Naive B cell (primary cell): ENCODE data around the gene AIFM3. TPM values are rescaled to one million over a fixed set of nuclear protein-coding genes. Genes with fewer than 3 reads are reported as not detected.
"Not testable (repeated sequence)": the region's sequence is repeated elsewhere in the genome, so short reads cannot be mapped to it uniquely, and the experiment has no call there.

Source experiments
- ATAC-seq, 2 donors: fragments of 150-1000 bp; cut with Tn5 transposase; 2 replicates each; pipeline ENCODE4 v1.10.0; 2021; ENCODE audit warnings: low read depth in 2 of 2, mild to moderate bottlenecking in 2 of 2, moderate library complexity in 2 of 2
- DNase-seq: peaks from one replicate; pipeline ENCODE4 v3.0.0; 2022
- H3K27ac Mint-ChIP-seq, 6 donors: one replicate each; pipeline ENCODE4 v1.8.0; 2020 to 2022; ENCODE audit warnings: mild to moderate bottlenecking in 6 of 6, mixed read lengths in 6 of 6, moderate library complexity in 5 of 6, inconsistent platforms in 2 of 6
- H3K27me3 Mint-ChIP-seq, 3 donors: one replicate each; pipeline ENCODE4 v1.8.0; 2021 to 2022; ENCODE audit warnings: mixed read lengths in 3 of 3, mild to moderate bottlenecking in 1 of 3
- H3K36me3 Mint-ChIP-seq, 2 donors: one replicate each; pipeline ENCODE4 v1.8.0; 2020 to 2022; ENCODE audit warnings: mixed read lengths in 2 of 2, inconsistent platforms in 1 of 2, mild to moderate bottlenecking in 1 of 2
- H3K4me1 Mint-ChIP-seq, 3 donors: one replicate each; pipeline ENCODE4 v1.8.0; 2020 to 2022; ENCODE audit warnings: mixed read lengths in 3 of 3, inconsistent platforms in 1 of 3, mild to moderate bottlenecking in 1 of 3, moderate library complexity in 1 of 3
- H3K4me3 Mint-ChIP-seq, 8 donors: one replicate each; pipeline ENCODE4 v1.8.0; 2020 to 2022; ENCODE audit warnings: mild to moderate bottlenecking in 8 of 8, mixed read lengths in 8 of 8, moderate library complexity in 8 of 8, inconsistent platforms in 2 of 8
- H3K9me3 Mint-ChIP-seq, 7 donors: one replicate each; pipeline ENCODE4 v1.8.0; 2020 to 2022; ENCODE audit warnings: mixed read lengths in 7 of 7, mild to moderate bottlenecking in 5 of 7, inconsistent platforms in 2 of 7, moderate library complexity in 1 of 7
- polyA plus RNA-seq, 6 donors: library from polyadenylated mRNA; unstranded; fragments of 300-500 nt; fragmentation: Illumina TruSeq; gene quantifications; one replicate each; pipeline ENCODE4 v1.2.3, GENCODE V29; 2021; ENCODE audit warnings: low read depth in 6 of 6

Gene AIFM3
- polyA plus RNA-seq, 6 donors from 2014 or later = 0.26 to 0.82 TPM; not detected in 4

DNA sequence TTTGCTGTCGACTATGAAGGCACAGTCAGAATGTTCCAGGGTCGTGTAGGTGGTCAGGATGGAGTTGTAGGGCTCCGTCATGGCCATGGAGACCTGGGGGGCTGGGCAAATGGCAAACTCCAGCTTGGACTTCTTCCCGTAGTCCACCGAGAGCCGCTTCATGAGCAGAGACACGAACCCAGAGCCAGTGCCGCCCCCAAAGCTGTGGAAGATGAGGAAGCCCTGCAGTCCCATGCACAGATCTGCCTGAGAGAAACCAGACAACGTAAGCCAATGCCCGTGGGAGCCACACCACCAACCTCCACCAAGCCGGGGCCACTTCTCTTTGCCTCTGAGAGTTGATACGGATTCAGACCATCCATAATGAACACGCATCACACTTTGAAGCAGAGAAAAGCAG is 42.2 kb downstream of the AIFM3 start:
- not testable (repeated sequence) for H3K9me3 Mint-ChIP-seq, DNase-seq, H3K27me3 Mint-ChIP-seq, H3K36me3 Mint-ChIP-seq, ATAC-seq
- Mint-ChIP-seq H3K4me3 (peak overlapping the region in 1 of 8 donors; percentile 27), H3K27ac (peak overlapping the region in 1 of 6 donors; percentile 65), H3K4me1 (peaks cover 4 to 14% (median 5%) of the 10 kb centered on the region in 3 donors)

DNA sequence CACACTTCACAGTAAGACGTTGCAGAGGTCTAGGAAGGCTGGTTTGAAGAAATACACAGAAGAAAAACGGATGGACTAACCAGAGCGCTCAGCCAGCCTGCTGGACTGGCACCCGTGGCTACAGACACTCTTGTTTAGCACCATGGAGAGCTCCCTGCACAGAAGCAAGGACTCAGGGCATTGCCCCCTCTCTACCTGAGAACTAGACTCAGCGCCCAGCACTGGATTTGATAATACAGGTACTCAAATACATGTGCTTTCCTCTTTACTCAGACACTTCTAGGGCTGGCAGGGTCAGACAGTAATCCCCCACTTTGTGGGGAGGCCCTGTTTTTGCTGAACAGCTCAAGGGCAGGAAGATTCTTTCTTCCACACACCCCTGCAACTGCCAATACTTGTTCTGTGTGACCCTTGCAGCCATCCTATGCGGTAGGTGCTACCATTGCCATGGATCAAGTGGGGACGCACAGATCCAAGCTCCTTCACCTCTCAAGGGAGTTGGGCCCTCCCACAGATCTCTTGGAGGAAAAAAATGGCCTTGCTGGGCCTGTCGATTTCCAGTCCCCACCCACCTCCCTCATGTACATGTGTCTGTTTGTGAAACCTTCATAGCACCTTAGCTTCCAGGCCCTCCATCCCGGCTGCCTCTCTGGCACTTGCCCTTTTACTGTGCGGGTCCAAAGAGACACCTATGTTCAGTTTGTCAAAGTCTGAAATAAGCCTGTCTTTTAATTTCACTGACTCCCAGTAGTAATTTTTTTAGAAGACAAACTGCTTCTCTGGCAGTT is 42.8 kb downstream of the AIFM3 start:
- Mint-ChIP-seq H3K9me3 (no peaks in the 10 kb centered on the region), H3K27me3 (no peaks in the 10 kb centered on the region), H3K27ac (peak overlapping the region in 3 of 6 donors; percentile 36 to 65 (median 42)), H3K4me1 (peaks cover 10 to 20% (median 11%) of the 10 kb centered on the region in 3 donors), H3K36me3 (no peaks in the 10 kb centered on the region), H3K4me3 (peak overlapping the region in 1 of 8 donors; percentile 27)
- DNase-seq (no peak), ATAC-seq (no peak)

DNA sequence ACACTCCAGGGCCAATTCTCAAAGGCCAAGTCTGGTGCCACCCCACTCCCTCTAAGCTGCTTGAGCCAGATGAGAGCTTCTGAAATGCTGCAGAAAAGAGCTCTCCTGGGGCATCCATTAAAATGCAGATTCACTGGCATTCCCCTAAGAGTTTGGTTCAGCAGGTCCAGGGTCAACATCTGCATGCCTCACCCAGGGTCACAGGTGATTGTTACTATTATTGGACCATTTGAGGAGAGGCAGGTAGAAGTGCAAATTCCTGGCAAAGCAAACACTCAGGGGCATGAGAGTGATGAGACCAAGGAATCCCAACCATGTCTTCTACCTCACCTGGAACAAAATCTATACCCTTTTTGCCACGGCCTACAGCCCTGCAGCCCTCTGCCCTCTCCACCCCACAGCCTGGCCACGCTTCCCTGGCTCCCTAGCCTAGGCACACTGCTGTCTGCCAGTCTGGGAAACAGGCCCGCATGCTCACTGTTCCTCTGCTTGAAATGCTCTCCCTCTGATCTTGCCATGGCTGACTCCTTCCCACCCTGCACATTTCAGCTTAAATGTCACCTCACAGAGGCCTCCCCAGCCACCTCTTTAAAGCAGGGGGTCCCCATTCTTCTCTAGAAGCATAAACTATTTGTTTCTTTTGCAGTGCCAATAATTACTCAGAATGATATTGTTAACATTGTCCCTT is 43.5 kb downstream of the AIFM3 start:
- Mint-ChIP-seq H3K4me1 (peaks cover 15 to 28% (median 16%) of the 10 kb centered on the region in 3 donors), H3K9me3 (peaks cover 0 to 1% (median 0%) of the 10 kb centered on the region in 7 donors), H3K27ac (peak overlapping the region in 4 of 6 donors; percentile 36 to 98 (median 50)), H3K27me3 (no peaks in the 10 kb centered on the region), H3K36me3 (no peaks in the 10 kb centered on the region), H3K4me3 (peak overlapping the region in 1 of 8 donors; percentile 3)
- no peak for ATAC-seq
- DNase-seq = no peak

DNA sequence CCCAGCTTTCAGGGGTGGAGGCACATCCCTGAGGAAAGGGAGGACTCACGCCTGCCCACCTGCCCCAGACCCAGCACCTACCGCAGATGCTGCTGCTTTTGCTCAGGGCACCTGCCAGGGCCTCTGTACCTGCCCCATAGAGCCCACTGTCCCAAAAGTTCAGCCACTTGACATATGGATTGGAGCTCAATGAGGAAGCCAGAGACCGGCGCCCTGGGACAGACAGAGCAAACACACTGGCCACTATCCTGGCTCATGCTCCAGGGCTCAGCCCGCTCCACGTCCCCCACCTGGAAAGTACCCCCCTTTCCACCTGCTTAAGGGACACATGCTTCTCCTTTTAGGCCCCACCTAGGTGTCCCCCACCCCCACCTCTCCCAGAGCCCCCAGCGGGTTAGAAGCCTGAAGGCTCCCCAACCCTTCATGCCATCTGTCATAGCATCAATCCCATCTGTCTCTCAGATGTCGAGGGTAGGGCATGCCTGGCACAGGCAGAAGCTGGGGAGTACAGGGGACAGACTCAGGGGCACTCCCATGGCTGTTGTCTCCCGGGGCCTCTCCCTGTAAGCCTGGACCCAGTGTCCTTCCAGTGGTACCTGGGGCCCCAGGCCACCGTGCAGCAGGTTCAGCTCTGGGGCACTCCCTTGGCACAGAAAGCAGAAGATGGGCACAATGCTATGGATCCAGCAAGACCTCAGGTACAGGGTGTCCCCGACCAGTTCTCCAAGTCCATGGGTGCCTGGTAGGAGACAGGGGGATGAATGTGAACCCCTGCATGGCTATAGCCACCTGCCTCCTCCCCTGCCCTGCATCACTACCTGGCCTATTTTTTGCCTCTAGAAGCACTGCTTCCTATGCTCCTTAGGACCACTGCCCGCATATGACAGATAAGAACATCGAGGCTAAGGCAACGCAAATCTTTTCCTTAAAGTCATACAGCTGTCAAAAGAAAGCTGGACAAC is 45.7 kb downstream of the AIFM3 start:
- DNase-seq = no peak
- Mint-ChIP-seq H3K36me3 (no peaks in the 10 kb centered on the region), H3K9me3 (peaks cover 0 to 1% (median 0%) of the 10 kb centered on the region in 7 donors), H3K4me3 (peak overlapping the region in 7 of 8 donors; percentile 55 to 91 (median 72)), H3K4me1 (peaks cover 16 to 31% (median 23%) of the 10 kb centered on the region in 3 donors), H3K27me3 (peaks cover 0 to 6% (median 0%) of the 10 kb centered on the region in 3 donors), H3K27ac (peak overlapping the region; percentile 21 to 94 (median 76))
- ATAC-seq = no peak

DNA sequence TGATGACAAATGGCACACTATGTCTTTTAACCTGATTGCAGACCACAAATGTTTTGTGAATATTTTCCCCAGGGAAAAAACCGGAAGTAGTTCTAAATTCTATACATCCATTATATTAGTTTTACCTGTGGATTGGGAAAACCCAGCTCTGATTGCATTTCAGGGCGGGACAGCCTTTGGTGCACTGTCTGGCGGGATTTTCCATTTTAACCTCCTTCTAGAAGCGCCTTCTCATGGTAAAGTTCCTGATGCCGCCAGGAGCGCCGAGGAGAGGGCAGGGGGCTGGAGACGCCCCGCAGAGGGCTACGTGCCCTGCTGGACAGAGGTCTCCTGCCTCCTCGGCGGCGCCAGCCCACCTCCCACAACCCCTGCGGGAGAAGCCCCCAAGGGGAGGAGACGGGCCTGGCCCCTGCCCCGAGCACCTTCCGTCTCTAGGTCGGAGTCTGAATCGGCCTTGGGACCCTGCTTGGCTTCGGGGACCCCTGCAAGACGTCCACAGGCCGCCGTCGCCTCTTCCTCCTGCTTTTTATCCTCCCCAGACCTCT is 46.7 kb downstream of the AIFM3 start:
- ATAC-seq = no peak
- H3K4me1 Mint-ChIP-seq = peaks cover 16 to 31% (median 23%) of the 10 kb centered on the region in 3 donors
- H3K27ac Mint-ChIP-seq = peak overlapping the region in 5 of 6 donors; percentile 88 to 99 (median 98)
- DNase-seq = no peak
- H3K4me3 Mint-ChIP-seq = peak overlapping the region; percentile 71 to 95 (median 91)
- peaks cover 0 to 1% (median 0%) of the 10 kb centered on the region in 7 donors for H3K9me3 Mint-ChIP-seq
- H3K27me3 Mint-ChIP-seq = peaks cover 0 to 6% (median 0%) of the 10 kb centered on the region in 3 donors
- no peaks in the 10 kb centered on the region for H3K36me3 Mint-ChIP-seq

DNA sequence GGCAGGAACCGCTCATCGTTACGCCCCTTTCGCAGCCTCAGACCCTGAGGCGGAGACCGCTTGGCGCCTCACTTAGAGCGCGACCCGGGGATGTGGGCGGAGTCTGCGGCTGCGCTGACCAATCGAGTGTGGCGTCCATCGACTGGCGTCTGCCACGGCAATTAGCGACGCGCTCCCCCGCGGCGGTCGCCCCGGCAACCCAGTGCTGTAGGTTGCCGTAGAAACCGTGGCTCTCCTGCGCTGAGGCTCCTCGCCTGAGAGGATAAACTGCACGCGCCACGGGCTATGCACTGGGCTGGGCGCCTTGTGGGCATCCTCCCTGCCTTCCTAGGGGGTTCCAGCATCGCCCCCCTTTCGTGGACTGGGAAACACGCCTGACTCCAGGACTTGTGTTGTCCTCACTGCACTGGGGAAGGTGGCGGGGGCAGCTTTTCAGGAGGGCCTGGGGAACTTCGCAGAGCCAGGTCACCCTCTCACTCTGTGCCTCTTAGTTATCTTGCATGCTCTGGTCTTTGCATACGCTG is 47.2 kb downstream of the AIFM3 start:
- Mint-ChIP-seq H3K4me3 (peak overlapping the region; percentile 71 to 95 (median 91)), H3K9me3 (peaks cover 0 to 1% (median 0%) of the 10 kb centered on the region in 7 donors), H3K36me3 (no peaks in the 10 kb centered on the region), H3K27ac (peak overlapping the region; percentile 91 to 99 (median 96)), H3K4me1 (peaks cover 16 to 31% (median 23%) of the 10 kb centered on the region in 3 donors), H3K27me3 (peaks cover 0 to 11% (median 0%) of the 10 kb centered on the region in 3 donors)
- peak; percentile 87 for DNase-seq
- ATAC-seq = peak; percentile 93

DNA sequence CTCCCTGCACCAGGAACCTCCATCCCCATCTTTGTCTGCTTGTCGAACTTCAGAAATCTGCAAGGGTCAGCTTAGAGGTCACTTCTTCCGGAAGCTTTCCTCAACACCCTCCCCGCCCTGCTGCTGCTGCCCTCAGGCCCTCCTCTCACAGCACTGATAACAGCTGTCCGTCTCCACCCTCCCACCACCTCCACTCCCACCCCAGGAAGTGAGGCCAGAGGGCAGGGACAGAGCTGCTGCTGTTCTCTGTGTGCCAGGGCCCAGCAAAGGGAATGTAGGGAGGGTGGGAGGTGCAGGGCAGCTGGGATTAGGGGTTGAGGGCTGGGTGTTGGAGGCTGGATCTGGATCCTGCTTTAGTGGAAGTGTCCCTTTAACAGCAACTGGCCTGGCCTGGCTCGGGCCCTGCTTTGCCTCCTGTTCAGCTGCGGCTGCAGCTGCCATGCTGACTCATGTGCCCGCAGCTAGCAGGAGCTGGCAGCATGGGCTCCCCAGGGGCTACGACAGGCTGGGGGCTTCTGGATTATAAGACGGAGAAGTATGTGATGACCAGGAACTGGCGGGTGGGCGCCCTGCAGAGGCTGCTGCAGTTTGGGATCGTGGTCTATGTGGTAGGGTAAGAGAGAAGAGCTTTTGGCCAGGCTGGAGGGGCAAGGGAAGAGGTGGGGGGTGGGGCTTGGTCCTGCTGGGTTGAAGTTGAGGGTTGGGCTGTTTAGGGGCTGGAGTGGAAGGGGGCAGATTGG is 47.8 kb downstream of the AIFM3 start, which contains the start of gene P2RX6:
TSS of gene P2RX6 (plus strand) at position 440 of the 740 bp plus-strand sequence. CDS start at position 450, 10 bp downstream.
- DNase-seq (no peak), ATAC-seq (no peak)
- peaks cover 0 to 1% (median 0%) of the 10 kb centered on the region in 7 donors for H3K9me3 Mint-ChIP-seq
- H3K36me3 Mint-ChIP-seq = no peaks in the 10 kb centered on the region
- peak within 1 kb of the TSS; percentile 91 to 99 (median 96) for H3K27ac Mint-ChIP-seq
- peaks cover 0 to 13% (median 0%) of the 10 kb centered on the region in 3 donors for H3K27me3 Mint-ChIP-seq
- peaks cover 16 to 31% (median 23%) of the 10 kb centered on the region in 3 donors for H3K4me1 Mint-ChIP-seq
- peak within 1 kb of the TSS; percentile 71 to 95 (median 91) for H3K4me3 Mint-ChIP-seq

DNA sequence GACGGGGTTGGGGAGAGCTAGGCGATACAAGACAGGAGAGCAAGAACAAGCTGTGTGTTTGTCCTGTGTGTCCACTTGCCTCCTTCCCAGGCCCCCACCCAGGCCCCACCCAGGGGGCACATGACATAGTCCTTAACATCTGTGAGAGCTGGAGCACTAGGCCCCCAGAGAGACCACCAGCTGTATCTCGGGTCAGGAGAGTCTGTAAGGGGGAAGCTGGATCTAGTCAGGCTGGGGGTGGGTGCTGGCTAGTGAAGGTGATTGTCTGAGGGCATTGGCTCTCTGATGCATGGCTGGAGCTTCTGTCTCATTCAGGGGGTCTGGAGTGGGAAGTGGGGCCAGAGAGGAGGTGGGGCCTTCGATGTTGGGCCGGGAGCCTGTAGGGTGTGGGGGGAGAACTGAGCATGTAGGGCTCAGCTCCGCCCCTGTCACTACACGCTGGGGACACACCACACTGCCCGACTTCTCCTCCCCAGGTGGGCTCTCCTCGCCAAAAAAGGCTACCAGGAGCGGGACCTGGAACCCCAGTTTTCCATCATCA is 48.5 kb downstream of the AIFM3 start:
- peaks cover 0 to 1% (median 0%) of the 10 kb centered on the region in 7 donors for H3K9me3 Mint-ChIP-seq
- peaks cover 16 to 31% (median 23%) of the 10 kb centered on the region in 3 donors for H3K4me1 Mint-ChIP-seq
- peak overlapping the region in 5 of 8 donors; percentile 18 to 95 (median 72) for H3K4me3 Mint-ChIP-seq
- DNase-seq = no peak
- H3K36me3 Mint-ChIP-seq = no peaks in the 10 kb centered on the region
- peak overlapping the region in 5 of 6 donors; percentile 53 to 99 (median 94) for H3K27ac Mint-ChIP-seq
- no peak for ATAC-seq
- H3K27me3 Mint-ChIP-seq = peaks cover 0 to 19% (median 1%) of the 10 kb centered on the region in 3 donors

DNA sequence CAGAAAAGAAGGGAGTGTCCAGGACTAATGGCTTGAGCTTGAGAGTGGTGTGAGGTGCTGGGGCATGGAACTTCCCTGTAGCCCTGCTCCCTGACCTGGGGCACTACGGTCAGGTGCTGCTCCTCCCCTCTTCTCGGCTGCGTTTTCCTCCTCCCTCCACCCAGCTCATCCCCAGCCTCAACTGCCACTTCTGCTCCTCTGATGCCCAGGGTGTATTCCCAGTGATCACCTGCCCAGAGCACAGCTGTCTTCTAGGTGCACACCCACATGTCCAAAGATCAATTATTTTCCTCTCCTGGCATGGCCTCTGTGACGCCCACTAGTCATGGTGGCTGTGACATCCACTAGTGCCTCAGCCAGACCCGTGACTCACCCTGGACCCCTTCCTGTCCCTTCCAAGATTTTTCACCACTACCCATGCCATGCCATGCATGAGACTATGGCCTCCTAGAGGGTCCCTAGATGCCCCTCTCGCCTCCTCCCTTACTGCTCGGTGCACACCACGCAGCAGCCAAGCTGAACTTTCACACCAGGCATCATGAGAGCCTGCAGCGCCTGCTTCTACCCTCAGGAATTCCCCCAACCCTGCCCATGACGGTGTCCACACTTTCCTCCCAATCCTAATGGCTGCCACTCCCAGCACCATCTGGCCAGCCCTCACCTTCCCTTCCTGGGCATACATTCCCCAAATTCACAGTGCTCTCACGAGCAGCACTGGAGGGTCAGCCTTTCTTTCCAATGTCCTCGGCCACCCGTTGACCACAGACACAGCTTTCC is 49.8 kb downstream of the AIFM3 start:
- Mint-ChIP-seq H3K36me3 (no peaks in the 10 kb centered on the region), H3K9me3 (peaks cover 0 to 1% (median 0%) of the 10 kb centered on the region in 7 donors), H3K4me3 (peak overlapping the region in 6 of 8 donors; percentile 12 to 70 (median 39)), H3K27ac (peak overlapping the region in 4 of 6 donors; percentile 54 to 88 (median 86)), H3K4me1 (peaks cover 16 to 27% (median 23%) of the 10 kb centered on the region in 3 donors), H3K27me3 (peaks cover 0 to 23% (median 9%) of the 10 kb centered on the region in 3 donors)
- DNase-seq (no peak), ATAC-seq (no peak)

DNA sequence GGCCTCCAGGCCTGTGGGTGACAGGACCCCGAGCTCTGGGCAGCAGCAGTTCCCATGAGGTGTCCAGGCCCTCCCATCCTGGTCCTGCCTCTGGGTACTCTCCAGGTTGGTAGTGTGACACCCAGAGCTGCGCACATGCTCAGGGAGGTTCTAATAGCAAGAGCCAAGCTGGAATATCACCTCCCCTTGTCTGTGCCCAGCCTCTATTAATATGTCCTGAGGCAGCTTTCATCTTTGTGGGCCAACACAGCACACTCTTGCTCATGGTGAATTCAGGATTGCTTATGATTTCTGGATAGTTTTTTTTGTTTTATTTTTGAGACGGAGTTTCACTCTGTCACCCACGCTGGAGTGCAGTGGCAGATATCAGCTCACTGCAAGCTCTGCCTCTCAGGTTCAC is 51.3 kb downstream of the AIFM3 start:
- Mint-ChIP-seq H3K9me3 (peaks cover 0 to 1% (median 0%) of the 10 kb centered on the region in 7 donors), H3K4me3 (no peak overlapping the region), H3K27me3 (peaks cover 0 to 23% (median 9%) of the 10 kb centered on the region in 3 donors), H3K27ac (peak overlapping the region in 2 of 6 donors; percentile 6 to 85), H3K4me1 (peaks cover 16 to 24% (median 23%) of the 10 kb centered on the region in 3 donors), H3K36me3 (no peaks in the 10 kb centered on the region)
- no peak for DNase-seq
- no peak for ATAC-seq
